Gastrocnemius medialis (tissue), 4 donors: ENCODE results near the gene LUZP1.

ENCODE experiments used
- CTCF ChIP-seq, 5 experiments: fragments of 450-650 bp in 3 of 5; fragments of 200-600 bp in 2 of 5; sonication (generic) in 2 of 5; IDR thresholded peaks in 4 of 5; conservative IDR thresholded peaks in 1 of 5; 1 replicate in 4 of 5; 2 replicates in 1 of 5; pipeline ENCODE4 v1.5.1; 2016 to 2019; ENCODE audit warnings: antibody characterized with exemption in 5 of 5, mild to moderate bottlenecking in 3 of 5, moderate library complexity in 3 of 5
- POLR2A ChIP-seq, 2 donors: fragments of 450-650 bp; IDR thresholded peaks; one replicate each; pipeline ENCODE4 v1.6.1; 2017; ENCODE audit warnings: antibody characterized with exemption in 2 of 2, mild to moderate bottlenecking in 2 of 2, moderate library complexity in 2 of 2

DNA sequence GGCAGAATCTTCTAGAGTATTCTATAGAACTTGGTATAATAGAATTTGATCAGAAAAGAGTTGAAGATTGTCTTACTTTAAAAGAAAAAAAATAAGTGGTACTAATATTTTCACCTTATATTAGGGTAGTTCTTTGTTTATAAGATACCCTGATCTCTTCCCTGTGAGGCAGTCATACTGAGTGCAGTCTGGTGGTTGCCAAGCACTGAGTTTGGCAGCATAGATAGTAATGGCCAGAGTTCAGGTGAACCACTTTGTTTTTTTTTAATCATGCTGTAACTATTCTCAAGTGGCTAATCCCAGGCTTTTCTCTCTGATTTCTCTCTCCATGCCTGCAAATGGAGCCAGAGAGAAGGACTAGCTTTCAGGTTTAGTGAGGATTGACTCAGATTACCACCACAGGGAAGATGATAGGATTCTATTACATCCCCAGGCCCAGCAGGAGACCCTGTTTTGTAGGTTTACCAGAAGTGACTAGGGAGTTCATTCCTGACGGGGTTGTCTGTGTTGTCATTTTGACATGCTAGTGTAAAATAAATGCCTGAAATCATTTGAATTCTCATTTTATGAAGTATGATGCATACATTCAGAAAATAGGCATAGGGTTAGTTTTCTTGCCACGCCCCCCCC, 132.7 kb downstream of the LUZP1 start:
- TF ChIP-seq CTCF (IDR thresholded peaks at IDR 0.05 in 4 of 5, conservative IDR thresholded peaks at IDR 0.05 in 1 of 5) (no peak), POLR2A (IDR thresholded peaks at IDR 0.05) (no peak)
